Measurements from ENCODE around the gene SPATA6L.

GRCh38 chr9:4706021-4706420, 39.7 kb upstream of the SPATA6L start:
- TF ChIP-seq TAF1 (IDR thresholded peaks at IDR 0.05; ENCODE audit: borderline replicate concordance, low read depth, low read length) (no peak), REST (IDR thresholded peaks at IDR 0.05; ENCODE audit: low read depth, low read length) (no peak), SIN3A (IDR thresholded peaks at IDR 0.05; ENCODE audit: low read depth, low read length) (no peak), CTCF (IDR thresholded peaks at IDR 0.05 in 2 of 3, conservative IDR thresholded peaks at IDR 0.05 in 1 of 3; ENCODE audit: control insufficient read depth in 2 of 3, extremely low read depth in 1 of 3, insufficient read depth in 1 of 3, low read depth in 3 of 3, low read length in 3 of 3) (no peak), POLR2A (IDR thresholded peaks at IDR 0.05; ENCODE audit: low read depth, low read length) (no peak), ATF3 (IDR thresholded peaks at IDR 0.05; ENCODE audit: borderline replicate concordance, extremely low read depth, low read depth, low read length) (no peak), KDM1A (IDR thresholded peaks at IDR 0.05; ENCODE audit: borderline replicate concordance) (no peak)

Data from GM12878 (cell line).